GM18505 (cell line): ENCODE results near the gene ERVMER34-1.

Experiments used
- ATAC-seq: cut with Tn5 transposase; IDR thresholded peaks from one replicate; pipeline ENCODE4 v1.9.1; 2021; ENCODE audit not compliant: unreplicated experiment
- POLR2A ChIP-seq: IDR thresholded peaks from 4 replicates; pipeline ENCODE4 v1.6.1; 2011; ENCODE audit warnings: borderline replicate concordance; ENCODE audit not compliant: insufficient read depth, insufficient read length; ENCODE audit errors: extremely low read depth

Gene ERVMER34-1

GRCh38 chr4:52713456-52713937, 37.7 kb downstream of the ERVMER34-1 start:
- no peak for TF ChIP-seq POLR2A
- no peak for ATAC-seq

GRCh38 chr4:52712251-52713130, 38.7 kb downstream of the ERVMER34-1 start:
- peak; percentile 90 for ATAC-seq
- TF ChIP-seq POLR2A: peak; percentile 99

DNA sequence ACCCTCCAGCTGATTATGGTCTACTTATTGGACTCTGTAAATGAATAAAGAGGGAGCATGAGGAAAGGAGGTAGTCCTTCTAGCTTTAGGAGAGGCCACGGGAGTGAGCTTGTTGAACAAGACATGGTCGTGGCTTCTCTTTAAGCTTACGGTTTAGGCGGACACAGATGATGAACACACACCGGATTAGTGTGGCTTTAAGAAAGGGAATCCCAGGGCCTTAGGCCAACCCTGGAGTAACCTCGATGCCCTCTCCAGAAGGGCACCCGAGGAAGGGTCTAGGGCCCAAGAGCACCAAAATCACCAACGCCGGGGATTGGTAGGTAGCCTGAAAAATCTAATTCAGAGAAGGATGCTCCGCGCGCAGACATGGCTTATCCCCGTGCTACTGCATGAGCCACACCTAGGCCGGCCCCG, 39.4 kb downstream of the ERVMER34-1 start:
- ATAC-seq: peak; percentile 1
- TF ChIP-seq POLR2A: no peak

DNA sequence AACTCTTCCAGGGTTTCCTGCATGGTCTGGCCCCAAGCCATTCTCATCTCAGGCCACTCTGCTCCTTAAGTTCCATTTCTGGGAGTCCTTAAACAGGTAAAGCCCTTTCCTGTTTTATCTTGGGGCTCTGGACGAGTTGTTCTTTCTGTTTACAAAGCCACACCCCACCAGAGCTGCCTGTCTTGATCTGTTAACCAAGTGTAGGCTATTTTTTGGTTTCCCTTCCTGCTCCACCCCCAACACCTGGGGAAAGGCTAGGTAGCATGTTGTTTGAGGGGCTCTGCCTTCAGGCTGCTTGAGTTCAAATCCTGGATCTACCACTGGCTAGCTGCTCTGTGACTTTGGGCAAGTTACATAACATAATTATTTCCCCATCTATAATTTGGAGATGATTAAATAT, 40.0 kb downstream of the ERVMER34-1 start:
- no peak for ATAC-seq
- no peak for TF ChIP-seq POLR2A

GRCh38 chr4:52709155-52709554, 42.1 kb downstream of the ERVMER34-1 start:
- no peak for TF ChIP-seq POLR2A
- ATAC-seq: no peak

DNA sequence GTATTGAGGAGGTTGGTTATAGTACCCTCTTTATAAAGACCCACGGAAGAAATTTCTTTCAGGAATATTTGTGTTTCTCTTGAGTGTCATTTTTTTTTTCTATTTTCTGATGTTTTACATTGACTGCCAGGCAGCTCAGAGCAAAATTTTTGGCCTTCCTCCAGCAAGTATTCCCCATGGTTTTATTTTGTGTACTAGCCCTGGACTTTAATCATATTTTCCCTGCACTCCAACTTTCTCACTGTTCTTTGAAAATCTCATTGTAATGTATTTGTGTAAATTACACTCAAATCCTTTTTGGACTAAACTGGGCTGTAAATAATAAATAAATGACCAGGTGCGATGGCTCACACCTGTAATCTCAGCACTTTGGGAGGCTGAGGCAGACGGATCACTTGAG, 46.6 kb downstream of the ERVMER34-1 start:
- no peak for TF ChIP-seq POLR2A
- no peak for ATAC-seq

DNA sequence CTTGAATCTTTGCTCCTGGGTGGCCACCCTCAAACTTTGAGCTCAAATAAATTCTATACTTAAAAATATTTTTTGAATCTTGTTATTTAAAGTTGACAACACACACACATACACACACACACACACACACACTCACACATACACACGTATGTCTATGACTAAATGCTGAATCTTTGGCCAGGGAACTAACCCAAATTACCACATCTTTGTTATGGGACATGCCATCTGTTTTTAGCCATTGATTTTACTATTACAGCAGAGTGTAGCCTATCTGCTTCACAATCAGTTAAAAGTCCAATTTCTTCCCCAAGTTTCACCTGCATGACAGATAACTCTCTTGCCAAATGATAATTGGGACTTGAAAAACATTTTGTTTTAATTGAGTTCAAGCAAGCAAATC, 47.1 kb downstream of the ERVMER34-1 start:
- ATAC-seq: no peak
- no peak for TF ChIP-seq POLR2A

DNA sequence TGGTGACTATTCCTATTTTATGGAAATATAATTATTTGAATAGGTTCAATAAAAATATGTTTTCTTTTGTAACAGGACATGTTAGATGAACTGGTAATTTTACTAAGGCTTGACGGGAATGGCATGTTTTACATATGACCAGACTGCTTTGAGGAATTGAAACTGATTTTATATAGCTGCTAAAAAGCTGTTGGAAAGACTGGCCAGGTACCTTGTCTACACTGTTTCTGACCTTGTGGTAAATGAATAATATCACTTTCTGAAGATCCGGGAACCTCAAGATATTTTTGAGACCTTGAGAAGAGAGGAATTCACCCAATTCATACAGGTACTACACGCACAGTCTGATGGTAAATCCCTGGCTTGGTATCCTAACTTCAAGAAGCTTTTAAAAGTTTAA, 50.0 kb downstream of the ERVMER34-1 start:
- ATAC-seq: peak; percentile 89
- TF ChIP-seq POLR2A: no peak

DNA sequence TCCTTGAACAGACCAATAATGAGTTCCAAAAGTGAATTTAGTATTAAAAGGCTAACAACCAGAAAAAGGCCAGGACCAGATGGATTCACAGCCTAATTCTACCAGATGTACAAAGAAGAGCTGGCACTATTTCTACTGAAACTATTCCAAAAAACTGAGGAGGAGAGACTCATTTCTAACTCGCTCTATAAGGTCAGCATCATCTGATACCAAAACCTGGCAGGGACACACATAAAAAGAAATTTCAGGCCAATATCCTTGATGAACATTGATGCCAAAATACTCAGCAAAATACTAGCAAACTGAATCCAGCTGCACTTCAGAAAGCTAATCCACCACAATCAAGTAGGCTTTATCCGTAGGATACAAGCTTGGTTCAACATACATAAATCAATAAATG, 56.3 kb downstream of the ERVMER34-1 start:
- ATAC-seq: no peak
- TF ChIP-seq POLR2A: no peak

DNA sequence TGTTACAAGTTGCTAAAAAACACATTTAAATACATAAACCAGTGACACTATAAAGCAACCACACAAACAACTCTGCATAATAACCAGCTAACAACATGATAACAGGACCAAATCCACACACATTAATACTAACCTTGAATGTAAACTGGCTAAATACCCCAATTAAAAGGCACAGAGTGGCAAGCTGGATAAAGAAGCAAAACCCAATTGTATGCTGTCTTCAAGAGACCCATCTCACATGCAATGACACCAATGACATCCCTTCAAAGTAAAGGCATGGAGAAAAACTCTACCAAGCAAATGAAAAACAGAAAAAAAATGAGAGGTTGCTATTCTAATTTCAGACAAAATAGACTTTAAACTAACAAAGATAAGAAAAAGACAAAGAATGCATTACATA, 57.7 kb downstream of the ERVMER34-1 start:
- TF ChIP-seq POLR2A: no peak
- no peak for ATAC-seq
